Breast epithelium (tissue), 3 donors: ENCODE measurements around the gene OR13C3.
"Not testable (repeated sequence)": the region's sequence is repeated elsewhere in the genome, so short reads cannot be mapped to it uniquely, and the experiment has no call there.

Experiments
- POLR2A ChIP-seq: fragments of 450-650 bp; IDR thresholded peaks from one replicate; pipeline ENCODE4 v1.6.1; 2016; ENCODE audit warnings: antibody characterized with exemption, mild to moderate bottlenecking, moderate library complexity
- POLR2AphosphoS5 ChIP-seq, 3 donors: sonication (generic); formaldehyde crosslinking; IDR thresholded peaks; one replicate each; pipeline ENCODE4 v1.6.1; 2017; ENCODE audit warnings: antibody characterized with exemption in 3 of 3
- TF ChIP-seq, protein P1 (sequence below), 3 donors: fragments of 450-650 bp; IDR thresholded peaks; one replicate each; pipeline ENCODE4 v1.5.1; 2016 to 2017; ENCODE audit warnings: antibody characterized with exemption in 3 of 3, mild to moderate bottlenecking in 3 of 3, moderate library complexity in 3 of 3

DNA sequence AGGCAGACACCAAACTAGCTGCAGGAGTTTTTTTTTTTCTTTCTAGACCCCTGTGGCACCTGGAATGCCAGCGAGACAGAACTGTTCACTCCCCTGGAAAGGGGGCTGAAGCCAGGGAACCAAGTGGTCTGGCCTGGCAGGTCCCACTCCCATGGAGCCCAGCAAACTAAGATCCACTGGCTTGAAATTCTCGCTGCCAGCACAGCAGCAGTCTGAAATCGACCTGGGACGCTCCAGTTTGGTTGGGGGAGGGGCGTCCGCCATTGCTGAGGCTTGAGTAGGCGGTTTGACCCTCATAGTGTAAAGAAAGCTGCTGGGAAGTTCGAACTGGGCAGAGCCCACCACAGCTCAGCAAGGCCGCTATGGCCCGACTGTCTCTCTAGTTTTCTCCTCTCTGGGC, 16.4 kb downstream of the OR13C3 start:
- not testable (repeated sequence) for TF ChIP-seq POLR2A; POLR2AphosphoS5 (IDR thresholded peaks at IDR 0.05)
- TF ChIP-seq, protein P1, sequence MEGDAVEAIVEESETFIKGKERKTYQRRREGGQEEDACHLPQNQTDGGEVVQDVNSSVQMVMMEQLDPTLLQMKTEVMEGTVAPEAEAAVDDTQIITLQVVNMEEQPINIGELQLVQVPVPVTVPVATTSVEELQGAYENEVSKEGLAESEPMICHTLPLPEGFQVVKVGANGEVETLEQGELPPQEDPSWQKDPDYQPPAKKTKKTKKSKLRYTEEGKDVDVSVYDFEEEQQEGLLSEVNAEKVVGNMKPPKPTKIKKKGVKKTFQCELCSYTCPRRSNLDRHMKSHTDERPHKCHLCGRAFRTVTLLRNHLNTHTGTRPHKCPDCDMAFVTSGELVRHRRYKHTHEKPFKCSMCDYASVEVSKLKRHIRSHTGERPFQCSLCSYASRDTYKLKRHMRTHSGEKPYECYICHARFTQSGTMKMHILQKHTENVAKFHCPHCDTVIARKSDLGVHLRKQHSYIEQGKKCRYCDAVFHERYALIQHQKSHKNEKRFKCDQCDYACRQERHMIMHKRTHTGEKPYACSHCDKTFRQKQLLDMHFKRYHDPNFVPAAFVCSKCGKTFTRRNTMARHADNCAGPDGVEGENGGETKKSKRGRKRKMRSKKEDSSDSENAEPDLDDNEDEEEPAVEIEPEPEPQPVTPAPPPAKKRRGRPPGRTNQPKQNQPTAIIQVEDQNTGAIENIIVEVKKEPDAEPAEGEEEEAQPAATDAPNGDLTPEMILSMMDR (IDR thresholded peaks at IDR 0.05): not testable (repeated sequence)
